GM19025 (cell line): Measurements from ENCODE around the gene TMEM184A.

Experiments used
- ATAC-seq: cut with Tn5 transposase; IDR thresholded peaks from one replicate; pipeline ENCODE4 v1.9.1; 2021; ENCODE audit warnings: mild to moderate bottlenecking, low read depth, moderate library complexity; ENCODE audit not compliant: unreplicated experiment

Gene TMEM184A

GRCh38 chr7:1509226-1509625 lies 46.8 kb downstream of the TMEM184A start:
- ATAC-seq, result no peak

DNA sequence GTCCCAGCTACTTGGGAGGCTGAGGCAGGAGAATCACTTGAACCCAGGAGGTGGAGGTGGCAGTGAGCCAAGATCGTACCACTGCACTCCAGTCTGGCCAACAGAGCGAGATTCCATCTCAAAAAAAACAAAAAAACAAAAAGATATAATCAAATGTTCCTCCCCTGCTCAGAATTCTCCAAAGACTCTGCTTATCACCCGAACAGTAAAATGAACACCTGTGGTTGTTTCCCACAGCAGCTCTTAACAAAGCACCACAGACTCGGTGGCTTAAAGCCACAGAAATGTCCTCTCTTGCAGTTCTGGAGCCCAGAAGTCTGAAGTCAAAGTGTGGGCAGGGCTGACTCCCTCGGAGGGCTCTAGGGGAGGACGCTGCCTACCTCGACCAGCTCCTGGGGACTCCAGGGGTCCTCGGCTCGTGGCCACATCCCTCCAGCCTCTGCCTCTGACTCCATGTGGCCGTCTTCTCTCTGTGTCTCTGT lies 47.7 kb downstream of the TMEM184A start:
- ATAC-seq, result no peak

GRCh38 chr7:1505731-1506550 lies 50.1 kb downstream of the TMEM184A start:
- no peak for ATAC-seq

DNA sequence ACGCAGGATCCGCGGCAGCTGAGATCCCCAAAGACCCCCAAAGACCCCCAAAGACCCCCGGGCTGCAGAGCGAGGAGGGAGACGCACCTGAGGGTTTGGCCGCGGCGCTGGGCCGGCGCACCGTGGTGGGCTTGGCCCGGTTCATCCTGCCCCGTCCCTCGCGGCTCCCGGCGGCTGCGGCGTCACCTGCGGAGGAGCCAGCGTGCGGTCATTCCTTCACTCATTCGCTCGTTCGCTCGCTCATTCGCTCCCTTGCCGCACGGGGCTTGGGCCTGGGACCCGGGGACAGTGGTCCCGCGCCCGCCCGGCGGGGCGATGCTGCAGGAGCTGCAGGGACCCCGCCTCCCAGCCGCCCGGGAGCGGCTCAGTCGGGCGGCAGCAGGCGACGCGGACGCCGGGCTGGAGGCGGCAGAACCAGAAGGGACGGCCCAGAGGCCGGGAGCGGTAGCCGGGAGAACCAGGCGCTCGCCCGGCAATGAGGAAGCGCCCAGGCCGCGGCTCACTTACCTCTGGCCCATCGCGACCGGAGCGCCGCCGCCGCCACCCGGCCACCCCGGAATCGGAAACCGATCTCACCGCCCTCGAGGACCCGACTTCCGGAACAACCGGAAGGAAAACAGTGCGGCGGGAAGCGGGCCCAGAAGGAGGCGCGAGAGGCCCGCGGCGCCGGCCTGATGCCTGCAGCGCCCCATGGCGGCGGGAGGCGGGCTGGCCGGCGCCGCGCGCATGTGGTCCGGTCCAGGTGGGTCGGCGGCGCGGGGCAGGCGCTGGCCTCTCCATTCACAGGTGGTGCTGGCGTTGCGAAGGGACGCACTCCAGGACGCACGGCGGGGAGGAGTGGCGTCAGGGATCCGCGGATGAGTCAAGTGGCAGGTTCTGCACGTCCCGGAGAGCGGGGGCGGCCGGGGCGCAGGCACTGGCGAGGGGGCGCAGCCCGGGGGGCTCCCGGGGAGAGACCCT lies 51.9 kb downstream of the TMEM184A start, which contains the start of gene INTS1:
INTS1 (minus strand) TSS at position 574 of the 960 bp plus-strand sequence; CDS start at position 145, 429 bp downstream.
- peak; percentile 83 for ATAC-seq

- ATAC-seq, result no peak
Observed at GRCh38 chr7:1503390-1503789, 52.6 kb downstream of the TMEM184A start.

- no peak for ATAC-seq
Observed at GRCh38 chr7:1502845-1503244, 53.2 kb downstream of the TMEM184A start.

DNA sequence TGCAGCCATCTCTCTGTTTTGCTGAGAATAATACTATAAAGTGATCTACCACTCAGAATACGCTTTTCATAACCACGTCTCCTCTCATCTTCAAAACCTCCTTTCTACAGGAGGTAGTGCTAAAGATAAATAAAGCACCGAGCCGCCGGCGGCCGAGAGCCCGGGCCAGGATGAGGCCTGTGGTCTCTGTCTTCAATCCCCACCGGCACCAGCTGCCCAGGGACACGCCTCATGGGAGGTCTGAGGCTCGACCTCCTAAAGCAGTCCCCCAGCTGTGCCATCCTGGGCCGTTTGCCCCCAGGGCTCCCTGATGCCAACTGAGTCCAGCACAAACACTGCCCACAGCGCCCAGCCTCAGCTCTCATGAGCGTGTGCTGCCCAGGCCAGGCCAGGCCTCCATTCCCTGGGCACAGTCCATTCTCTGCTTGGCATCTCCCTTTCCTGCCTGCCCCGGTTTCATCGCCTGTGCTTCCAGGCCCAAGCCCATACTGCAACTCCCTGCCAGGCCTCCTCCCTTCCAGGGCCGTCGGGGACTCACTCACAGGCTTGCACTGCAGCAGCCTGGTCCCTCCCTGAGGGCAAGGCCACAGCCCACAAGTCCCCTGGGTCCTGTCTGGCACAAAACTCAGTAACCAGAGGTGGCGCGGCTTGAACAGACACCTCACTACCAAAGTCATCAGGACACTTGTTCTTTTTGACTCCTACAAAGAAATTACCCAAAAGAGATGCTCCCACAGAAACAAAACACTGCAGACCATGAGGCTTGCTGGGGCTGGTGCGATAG lies 54.3 kb downstream of the TMEM184A start:
- no peak for ATAC-seq

GRCh38 chr7:1500064-1500807 lies 55.8 kb downstream of the TMEM184A start:
- no peak for ATAC-seq

DNA sequence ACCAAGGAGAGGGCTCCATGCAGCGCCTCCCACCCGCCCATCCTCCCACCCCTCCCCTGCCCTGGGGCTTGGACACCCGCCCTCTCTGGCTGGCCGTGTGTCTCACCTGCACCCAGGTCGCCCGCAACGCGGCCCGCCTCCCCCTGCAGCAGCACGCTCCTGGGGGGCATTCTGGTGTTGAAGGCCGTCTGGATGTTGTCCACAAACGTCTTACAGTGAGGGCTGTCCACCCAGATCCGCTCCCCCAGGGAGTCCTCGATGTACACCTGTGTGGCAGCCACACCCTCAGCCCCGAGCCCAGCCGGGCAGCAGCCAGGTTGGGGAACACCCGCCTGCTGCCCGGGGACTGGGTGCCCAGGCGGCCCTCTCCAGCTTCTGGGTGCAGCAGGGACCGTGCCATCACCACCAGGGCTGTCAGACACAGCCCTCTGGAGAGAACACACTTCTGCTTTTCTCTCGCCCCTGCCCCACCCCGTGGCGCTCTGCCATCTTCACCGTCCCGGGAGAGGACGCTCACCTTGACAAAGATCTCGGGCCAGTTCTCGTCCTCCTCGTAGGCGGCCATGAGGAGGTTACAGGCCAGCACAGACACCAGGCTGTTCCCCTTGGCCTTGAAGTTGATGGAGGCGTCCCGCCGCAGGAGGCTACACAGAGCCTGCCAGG lies 56.5 kb downstream of the TMEM184A start:
- no peak for ATAC-seq

- no peak for ATAC-seq
Observed at GRCh38 chr7:1498370-1499305, 57.4 kb downstream of the TMEM184A start.

- ATAC-seq, result no peak
Observed at GRCh38 chr7:1497293-1497927, 58.6 kb downstream of the TMEM184A start.

DNA sequence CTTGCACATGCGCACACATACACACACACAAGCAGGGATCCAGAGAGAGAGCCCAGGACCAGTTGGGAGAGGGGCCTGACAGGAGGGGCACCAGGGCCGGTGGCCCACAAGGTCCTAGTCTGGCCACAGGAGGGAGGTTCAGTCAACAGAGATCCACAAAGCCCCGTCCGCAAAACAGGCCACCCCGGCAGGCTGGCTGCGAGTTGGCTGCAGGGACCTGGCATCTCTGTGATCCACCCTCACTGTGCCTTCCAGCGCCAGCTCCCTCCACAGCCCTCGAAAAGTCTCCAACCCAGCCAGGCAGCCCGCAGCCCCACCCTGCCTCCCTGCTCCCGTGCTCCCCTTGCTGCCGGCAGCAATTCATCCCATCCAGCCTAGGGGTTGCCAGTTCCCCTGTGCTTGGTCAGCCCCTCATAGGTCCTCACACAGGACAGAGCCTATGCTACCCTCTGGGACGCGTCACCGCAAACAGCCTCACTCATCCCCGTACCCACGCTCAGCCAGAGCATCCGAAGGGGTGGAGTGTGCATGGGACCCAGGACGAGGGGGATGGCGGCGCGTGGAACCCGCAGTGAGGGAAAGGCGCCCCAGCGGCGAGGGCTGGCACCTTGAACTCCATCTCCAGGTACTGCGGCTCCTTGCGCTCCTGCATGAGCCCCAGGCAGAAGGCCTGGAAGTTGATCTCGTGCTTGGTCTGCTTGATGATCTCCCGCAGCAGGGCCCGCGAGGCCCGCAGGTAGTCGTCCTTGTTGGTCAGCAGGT lies 59.3 kb downstream of the TMEM184A start:
- no peak for ATAC-seq

- ATAC-seq, result no peak
Observed at GRCh38 chr7:1495564-1496242, 60.3 kb downstream of the TMEM184A start.

- ATAC-seq, result no peak
Observed at GRCh38 chr7:1494866-1495563, 61.0 kb downstream of the TMEM184A start.

- no peak for ATAC-seq
Observed at GRCh38 chr7:1494447-1494846, 61.6 kb downstream of the TMEM184A start.

- no peak for ATAC-seq
Observed at GRCh38 chr7:1493571-1493970, 62.4 kb downstream of the TMEM184A start.
